ENCODE results near the gene RAB40AL.
A peak's percentile ranks its signal among the peaks of the same experiment; 100 is the strongest.
"Not testable (repeated sequence)": the region's sequence is repeated elsewhere in the genome, so short reads cannot be mapped to it uniquely, and the experiment has no call there.

RAB40AL gene

DNA sequence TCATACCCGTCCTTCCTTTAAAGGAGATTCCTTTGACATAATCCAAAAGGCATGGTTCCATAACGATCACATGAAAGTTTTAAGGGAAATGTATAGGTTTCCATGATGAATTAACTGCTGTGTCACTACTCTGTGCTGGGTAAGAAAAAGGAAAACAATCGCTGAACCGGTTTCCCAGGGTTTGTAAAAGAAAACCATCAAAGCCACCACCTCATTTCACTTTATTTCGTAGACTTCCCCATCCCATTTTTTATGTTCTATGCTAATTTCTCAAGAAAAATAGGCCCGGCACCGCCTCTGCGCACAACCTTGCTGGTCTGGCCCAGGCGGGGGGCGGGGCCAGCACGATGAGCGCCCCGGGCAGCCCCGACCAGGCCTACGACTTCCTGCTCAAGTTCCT is at the start of gene RAB40AL:
Gene RAB40AL (plus strand): TSS at position 301 of the 400 bp plus-strand sequence. CDS start 47 bp downstream, at position 348.
- DNase-seq, result not testable (repeated sequence)

DNA sequence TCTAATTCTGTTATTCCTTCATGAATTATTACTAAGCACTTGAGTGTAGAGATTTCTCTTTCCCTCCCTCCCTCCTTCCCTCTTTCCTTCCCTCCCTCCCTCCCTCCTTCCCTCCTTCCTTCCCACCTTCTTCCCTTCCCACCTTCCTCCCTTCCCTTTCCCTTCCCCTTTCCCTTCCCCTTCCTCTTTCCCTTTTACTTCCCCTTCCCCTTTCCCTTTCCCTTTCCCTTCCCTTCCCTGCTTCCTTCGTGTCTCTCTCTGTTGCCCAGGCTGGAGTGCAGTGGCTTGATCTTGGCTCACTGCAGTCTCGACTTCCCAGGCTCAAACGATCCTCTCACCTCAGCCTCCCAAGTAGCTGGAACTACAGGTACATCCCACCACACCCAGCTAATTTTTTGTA is 49.4 kb upstream of the RAB40AL start:
- DNase-seq, result no peak

GRCh38 chrX:102892103-102892502 is 45.0 kb upstream of the RAB40AL start:
- DNase-seq, result no peak

- peak; percentile 79 for DNase-seq
Observed at GRCh38 chrX:102899940-102900916, 36.8 kb upstream of the RAB40AL start.

GRCh38 chrX:102902355-102902754 is 34.7 kb upstream of the RAB40AL start:
- DNase-seq, result no peak

GRCh38 chrX:102930990-102931756 is 5.9 kb upstream of the RAB40AL start:
- no peak for DNase-seq

DNA sequence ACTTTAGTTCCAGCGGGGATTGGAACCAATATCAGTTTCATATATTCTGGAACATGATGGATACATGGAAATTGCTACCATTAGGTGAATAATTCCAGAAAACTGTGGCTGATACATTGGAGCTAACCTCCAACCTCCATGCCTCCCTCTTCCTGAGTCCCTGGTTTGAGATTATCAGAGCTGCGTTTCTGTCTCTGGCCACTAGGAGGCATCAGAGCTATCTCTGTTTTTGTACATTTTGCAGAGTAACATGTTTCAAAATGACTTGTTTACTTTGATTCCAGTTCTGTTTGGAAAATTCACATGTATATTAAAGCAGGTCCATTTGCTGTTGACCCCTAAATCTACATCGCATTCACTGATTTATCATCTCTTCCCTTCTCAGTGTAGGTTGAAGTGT is 2.4 kb upstream of the RAB40AL start:
- DNase-seq, result peak; percentile 3

- peak; percentile 57 for DNase-seq
Observed at GRCh38 chrX:102950908-102951866, 14.1 kb downstream of the RAB40AL start.

GRCh38 chrX:102957751-102958150 is 20.7 kb downstream of the RAB40AL start:
- no peak for DNase-seq

DNA sequence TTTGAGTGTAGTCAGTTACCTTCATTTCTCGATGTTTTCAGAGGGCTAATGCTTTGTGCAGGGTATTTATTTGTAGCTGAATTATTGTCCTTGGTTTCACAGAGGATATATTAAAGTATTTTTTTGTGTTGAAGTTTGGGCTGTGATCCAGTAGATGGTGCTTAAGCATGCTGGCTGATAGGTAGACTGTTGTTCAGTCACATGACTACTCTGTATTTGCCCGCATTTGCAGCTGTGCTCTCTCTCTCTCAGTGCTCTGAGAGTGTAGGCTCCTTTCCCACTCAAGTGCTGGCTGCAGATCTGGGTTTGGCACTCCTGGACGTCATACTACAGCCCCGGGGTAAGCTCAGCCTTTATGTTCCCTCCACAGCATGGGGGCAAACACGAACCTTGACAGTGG is 21.7 kb downstream of the RAB40AL start:
- DNase-seq, result peak; percentile 5

DNA sequence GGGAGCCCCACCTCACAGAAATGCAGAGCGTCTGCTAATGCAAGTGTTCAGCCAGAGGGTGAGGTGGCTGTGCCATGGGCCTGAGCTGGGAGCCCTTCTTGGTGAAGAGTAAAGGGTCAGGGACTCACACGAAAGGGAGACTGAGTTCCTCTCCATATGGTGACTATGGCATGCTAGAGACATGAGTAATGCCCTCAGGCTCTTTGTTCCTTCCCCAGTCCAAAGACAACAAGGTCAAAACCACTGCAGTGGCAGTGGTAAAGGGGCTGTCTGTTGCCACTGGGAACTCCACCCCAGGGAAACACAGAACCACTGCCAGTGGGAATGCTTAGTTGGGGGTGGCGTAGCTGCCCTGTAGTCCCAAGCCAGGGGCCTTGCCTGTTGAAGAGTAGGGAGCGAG is 22.4 kb downstream of the RAB40AL start:
- no peak for DNase-seq

DNA sequence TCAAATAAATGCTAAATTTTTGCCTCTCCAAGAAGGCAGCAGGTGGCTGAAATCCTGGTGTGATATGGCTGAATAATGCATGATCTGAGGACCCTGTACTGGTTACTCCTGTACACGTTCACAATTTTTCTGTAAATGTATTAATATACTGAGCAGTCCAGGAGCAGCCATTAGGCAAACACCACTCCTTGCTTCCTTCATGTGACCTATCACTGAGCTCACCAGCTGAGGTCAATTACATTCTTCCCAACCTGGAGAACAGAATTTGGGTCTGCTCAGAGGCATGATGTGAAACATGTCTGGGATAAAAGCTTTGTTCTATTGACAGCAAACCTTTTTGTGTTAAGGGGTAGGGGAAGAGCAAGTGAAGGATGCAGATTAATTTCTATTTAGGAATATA is 26.9 kb downstream of the RAB40AL start:
- DNase-seq, result no peak

DNA sequence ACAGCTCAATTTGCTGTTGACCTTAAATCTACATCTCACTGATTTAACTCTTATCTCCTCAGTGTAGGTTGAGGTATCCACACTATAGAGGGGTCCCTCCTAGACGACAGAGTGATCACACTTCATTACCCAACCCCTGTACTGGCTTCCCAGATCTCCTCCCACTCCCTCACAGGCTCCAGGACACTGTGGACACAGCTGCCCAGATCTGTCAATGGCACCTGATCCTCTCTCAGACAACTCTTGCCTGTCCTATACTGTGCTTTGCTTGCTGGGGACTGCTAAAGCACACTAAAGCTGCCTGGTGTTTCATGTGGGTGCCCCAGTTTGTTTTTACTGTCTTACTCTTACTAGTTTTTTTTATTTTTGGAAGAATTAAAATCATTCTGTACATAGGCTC is 27.9 kb downstream of the RAB40AL start:
- DNase-seq, result no peak

GRCh38 chrX:102966701-102967100 is 29.6 kb downstream of the RAB40AL start:
- no peak for DNase-seq

GRCh38 chrX:102968216-102968615 is 31.1 kb downstream of the RAB40AL start:
- no peak for DNase-seq

- DNase-seq, result not testable (repeated sequence)
Observed at GRCh38 chrX:102971536-102971935, 34.5 kb downstream of the RAB40AL start.

GRCh38 chrX:102975016-102975415 is 37.9 kb downstream of the RAB40AL start:
- no peak for DNase-seq

DNA sequence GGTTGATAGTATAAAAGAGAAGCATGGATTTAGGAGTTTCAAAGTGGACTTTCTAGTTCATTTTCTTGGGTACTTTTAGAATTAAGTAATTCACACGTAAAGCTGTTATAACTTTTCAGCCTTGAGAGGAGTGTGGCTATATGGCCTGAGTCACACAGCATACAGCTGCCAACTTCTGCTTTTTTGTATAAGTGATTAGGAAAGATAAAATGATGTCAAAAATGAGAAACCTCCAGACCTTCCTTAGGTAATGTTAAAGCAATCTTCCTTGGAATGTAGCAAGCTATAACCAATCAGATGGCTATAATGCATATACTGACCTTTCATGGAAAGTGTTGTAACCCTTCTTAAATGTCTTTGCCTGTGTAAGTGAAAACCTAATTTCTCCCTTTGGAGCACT is 39.2 kb downstream of the RAB40AL start:
- no peak for DNase-seq

GRCh38 chrX:102976793-102977495 is 39.9 kb downstream of the RAB40AL start:
- DNase-seq, result no peak

DNA sequence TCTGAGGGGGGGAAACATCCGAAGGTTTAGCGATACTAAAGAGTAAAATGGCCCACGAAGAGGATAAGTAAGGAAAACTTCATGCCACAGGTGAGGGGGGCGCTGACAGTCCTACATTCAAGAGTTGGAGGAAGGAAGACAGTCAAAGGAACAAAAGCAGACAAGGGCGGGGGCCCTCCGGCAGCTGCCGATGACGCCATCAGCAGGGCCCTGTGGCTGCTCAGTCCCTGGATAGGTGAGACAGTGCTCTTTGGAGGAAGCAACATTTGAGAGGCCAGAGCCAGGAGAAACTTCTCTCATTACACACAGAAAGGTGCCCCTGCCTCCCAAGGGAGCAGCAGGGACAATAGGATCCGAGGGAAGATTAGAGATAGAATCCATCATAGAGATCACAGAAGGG is 41.5 kb downstream of the RAB40AL start:
- DNase-seq, result no peak

GRCh38 chrX:102979536-102979935 is 42.5 kb downstream of the RAB40AL start:
- no peak for DNase-seq

DNA sequence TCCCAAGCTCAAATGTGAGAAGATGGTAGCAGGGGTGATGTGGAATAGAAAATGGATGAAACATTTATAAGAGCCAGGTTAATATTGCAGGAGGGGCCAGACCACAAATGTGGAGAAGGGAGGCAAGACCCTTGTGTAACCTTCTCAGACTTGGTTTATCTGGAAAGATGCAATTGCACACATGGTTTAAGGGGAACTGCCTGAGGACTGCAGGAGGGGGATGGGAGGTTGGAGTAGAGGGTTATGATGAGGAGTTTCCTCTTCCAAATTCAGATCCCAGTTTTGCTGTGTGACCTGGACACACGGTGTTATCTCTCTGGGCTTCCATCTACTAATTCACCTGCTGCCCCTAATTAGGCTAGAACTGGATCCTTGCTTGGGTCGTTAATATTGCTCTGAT is 46.1 kb downstream of the RAB40AL start:
- DNase-seq, result no peak
